Cortex of kidney (tissue), 1 donor: ENCODE data around the gene CALML5.

ENCODE experiments used
- DNase-seq: peaks from one replicate; lab custom pipeline; 2025; lab: John Stamatoyannopoulos, UW

CALML5 gene

DNA sequence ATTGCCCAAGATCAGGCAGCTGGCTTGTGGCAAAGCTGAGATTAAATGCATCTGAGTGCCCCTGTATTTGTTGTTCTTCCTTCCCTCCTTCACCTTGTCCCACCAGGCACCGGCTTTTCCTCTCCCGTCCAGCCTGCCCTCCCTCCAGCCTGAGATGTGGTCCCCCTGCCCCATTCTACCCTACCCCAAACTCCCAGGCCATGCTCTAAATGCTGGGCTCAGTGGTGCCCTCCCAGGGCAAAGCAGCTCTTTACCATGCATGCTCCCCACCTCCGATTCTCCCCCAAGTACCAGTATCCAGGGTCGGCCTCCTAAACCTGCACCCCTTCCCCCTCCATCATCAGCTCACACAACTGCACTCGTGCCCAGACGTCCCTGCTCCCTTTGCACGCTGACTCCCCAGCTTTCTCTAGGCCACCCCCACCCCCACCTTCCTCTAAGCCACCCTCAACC, 36.5 kb downstream of the CALML5 start:
- DNase-seq, result no peak

- no peak for DNase-seq
Observed at GRCh38 chr10:5461914-5462840, 37.2 kb downstream of the CALML5 start.

DNA sequence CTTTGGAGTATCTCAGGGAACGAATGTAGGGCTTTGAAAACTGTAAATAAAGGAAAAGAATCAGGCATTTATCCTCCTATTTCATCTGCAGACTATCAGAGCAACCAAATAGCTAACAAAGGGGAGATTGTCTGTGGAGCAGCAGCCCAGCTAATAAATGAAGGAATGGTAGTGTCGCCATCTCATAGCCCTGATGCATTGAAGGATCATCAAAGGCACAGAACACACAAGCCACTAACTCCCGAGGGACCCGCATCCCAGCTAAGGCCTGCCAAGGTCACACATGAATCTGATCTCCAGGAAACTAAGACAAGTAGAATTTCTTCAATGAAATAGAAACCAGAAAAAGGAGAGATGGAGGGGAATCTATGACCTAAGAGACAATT, 38.2 kb downstream of the CALML5 start:
- no peak for DNase-seq

DNA sequence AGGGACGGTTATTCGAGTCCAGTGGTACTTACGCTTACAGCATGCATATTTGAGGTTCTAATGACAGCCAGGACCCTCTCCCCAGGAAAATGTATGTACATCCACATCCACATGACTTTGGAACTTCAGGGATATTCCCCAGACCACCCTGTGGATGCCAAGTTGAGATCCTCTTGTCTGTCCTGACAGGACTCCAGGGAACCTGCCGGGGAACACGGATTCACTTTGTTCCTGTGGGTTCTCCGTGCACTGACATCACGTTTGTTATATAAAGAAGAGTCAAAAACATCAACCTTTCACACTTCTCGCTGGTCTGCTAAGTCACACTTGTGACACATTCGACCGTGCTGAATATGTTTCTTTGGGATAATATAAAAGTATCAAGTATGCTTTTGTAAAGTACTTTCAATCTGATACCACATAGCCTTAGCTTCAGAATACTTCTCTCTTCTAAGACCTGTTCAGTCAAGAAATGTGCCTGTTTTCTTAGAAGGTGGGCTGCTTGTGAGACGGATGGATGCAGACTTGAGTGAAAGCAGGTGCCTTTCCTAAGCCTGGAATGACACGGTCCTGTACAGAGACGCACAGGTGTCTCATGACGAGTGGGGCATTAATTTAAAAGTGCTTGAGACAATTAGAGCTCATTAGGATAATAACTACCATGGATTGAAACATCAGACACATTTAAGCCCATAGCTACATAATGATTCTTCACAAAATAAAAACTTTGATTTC, 38.7 kb downstream of the CALML5 start:
- no peak for DNase-seq

DNA sequence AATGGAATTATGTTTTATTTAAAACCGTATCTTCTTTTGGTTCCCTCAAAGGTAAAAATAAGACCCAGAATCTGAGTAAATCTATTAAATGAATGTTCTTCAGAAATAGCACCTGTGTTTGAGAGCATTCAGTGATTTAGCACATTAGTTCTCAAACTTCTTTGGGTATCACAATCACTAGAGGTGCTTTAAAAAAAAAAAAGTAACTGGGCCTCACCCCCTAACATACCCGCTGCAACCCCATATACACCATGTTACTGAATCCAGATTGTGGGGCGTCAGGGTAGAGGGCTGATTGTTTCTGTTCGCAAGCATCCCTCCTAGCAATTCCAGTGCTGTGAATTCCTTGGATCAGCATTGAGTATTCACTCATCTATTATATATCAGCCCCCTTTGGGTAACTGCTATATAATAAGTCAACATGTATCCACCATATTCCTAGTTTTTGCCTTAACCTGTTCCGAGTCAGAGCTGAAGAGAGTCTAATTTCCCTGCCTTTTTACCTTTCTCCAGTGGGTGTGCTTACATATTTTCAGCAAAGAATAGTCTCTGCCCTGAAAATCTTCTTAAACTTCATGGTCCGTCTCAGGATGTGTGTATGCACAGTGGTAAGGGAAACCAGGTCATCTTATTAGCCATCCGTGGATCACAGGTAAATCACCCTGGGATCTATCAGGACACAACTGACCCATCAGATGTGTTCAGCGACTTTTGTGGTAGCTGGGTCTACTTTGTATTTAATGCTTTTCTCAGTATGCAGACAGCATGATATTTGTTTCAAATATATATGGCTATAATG, 40.2 kb downstream of the CALML5 start:
- DNase-seq, result no peak

DNA sequence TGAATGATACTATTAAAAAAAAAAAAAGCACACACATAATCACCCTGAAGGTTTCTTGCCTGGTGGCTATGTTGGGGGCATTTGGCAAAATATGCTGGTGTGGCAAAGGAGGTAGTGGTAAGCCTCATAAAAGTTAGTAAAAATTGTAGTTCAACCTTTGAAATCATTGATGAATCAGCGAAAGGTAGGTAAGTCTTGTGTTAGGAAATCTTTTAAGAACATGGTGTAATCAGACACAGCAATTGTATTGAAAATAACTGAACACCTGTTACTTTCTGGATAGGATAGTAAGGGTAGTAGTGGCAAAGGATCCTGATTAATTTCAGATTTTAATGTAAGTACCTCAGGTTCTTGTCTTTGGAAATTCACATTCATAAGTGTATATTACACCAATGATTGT, 40.9 kb downstream of the CALML5 start:
- no peak for DNase-seq

DNA sequence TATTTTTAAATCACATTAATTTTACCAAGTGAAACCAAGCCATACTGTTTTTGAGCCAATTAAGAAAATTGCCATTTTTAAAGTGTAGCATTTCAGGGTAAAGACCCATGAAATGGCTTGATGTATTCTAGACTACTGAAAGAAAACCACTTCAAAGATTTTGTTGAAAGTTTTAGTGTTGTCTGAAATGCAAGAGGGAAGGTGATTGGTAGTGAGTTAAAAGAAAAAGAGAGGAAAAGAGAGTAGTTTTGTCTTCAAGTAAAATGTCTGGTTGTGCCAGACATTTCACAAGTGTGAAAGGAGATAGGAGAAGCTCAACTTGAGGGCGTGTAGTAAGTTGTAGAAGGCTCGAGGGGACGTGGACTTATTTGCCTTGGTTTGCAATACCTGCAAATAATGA, 41.6 kb downstream of the CALML5 start:
- no peak for DNase-seq

DNA sequence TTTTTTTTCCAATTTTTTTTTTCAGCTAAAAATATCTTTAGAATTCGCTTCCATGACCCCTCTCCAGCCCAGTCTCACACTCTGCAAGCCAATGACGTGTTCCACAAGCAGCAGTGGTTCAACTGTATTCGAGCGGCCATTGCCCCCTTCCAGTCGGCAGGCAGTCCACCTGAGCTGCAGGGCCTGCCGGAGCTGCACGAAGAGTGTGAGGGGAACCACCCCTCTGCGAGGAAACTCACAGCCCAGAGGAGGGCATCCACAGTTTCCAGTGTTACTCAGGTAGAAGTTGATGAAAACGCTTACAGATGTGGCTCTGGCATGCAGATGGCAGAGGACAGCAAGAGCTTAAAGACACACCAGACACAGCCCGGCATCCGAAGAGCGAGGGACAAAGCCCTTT, 42.8 kb downstream of the CALML5 start:
- no peak for DNase-seq

- no peak for DNase-seq
Observed at GRCh38 chr10:5453749-5454489, 45.5 kb downstream of the CALML5 start.

GRCh38 chr10:5450605-5451384, 48.6 kb downstream of the CALML5 start:
- DNase-seq, result no peak

DNA sequence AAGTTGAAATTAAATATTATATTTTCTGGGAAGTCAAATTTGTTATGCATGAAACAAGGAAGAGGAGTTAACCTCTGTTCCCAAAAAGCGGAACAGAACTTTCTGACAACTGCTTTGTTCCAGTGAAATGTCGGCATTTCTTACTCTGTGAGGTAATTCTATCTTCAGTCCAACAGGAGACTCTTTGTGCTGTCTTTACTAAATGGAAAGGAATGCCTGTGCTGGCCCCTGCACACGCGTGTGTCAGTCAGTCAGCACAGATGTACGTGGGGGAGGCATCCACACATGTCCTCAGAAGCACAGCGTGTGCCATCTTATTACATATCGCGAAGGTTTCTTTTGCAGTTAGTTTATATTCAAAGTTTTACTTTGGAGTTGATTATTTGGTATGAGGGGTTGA, 49.5 kb downstream of the CALML5 start:
- no peak for DNase-seq

DNA sequence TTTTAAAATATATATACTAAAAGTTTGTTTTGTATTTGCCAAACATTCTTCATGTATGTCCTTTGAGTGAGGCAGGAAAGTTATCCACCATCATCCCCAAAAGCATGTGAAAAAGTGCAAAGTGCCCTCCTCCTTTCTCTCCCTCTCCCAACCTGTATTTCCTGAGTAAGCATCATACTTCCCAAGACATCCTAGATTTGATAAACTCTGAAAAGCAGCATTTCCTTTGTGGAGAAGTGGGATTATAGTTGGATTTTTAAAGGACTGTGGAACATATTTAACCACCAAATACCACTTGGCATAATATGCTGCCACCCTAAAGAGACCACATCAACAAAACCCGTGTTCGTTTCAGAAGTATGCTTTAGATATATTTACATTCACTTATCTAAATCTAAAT, 50.1 kb downstream of the CALML5 start:
- DNase-seq, result no peak
